Kidney (tissue), 14 donors: ENCODE measurements around the gene MACROD2. TPM values are rescaled to one million over a fixed set of nuclear protein-coding genes. Genes with fewer than 3 reads are reported as not detected.

ENCODE experiments used
- DNase-seq, 5 donors: peaks; one replicate each; pipeline ENCODE4 v3.0.0-alpha.2; 2013 to 2020
- FAIRE-seq: peaks from 2 replicates; lab custom pipeline; 2012; peaks lifted over from hg19 to GRCh38; lab: Jason Lieb, UNC
- H3K27ac ChIP-seq, 2 donors: one replicate each; pipeline ENCODE4 v1.7.0; 2013; ENCODE audit warnings: low read depth in 2 of 2, low read length in 2 of 2, inconsistent platforms in 1 of 2
- H3K27me3 ChIP-seq: one replicate; pipeline ENCODE4 v1.7.1; 2013; ENCODE audit warnings: low read length, inconsistent platforms; ENCODE audit not compliant: control insufficient read depth, insufficient read depth
- H3K36me3 ChIP-seq, 3 donors: one replicate each; pipeline versions ENCODE4 v1.7.0 to v1.7.1; 2013; ENCODE audit warnings: low read length in 3 of 3, control low read depth in 1 of 3, inconsistent platforms in 1 of 3; ENCODE audit not compliant: insufficient read depth in 3 of 3, control insufficient read depth in 2 of 3
- H3K4me1 ChIP-seq, 3 donors: one replicate each; pipeline versions ENCODE4 v1.7.0 to v1.7.1; 2013; ENCODE audit warnings: low read length in 3 of 3, inconsistent platforms in 1 of 3, low read depth in 1 of 3; ENCODE audit not compliant: control insufficient read depth in 2 of 3, insufficient read depth in 2 of 3
- H3K4me3 ChIP-seq, 3 donors: one replicate each; pipeline versions ENCODE4 v1.7.0 to v1.8.1; 2013; ENCODE audit warnings: low read length in 3 of 3, control low read depth in 1 of 3, inconsistent platforms in 1 of 3
- H3K9ac ChIP-seq, 3 donors: one replicate each; pipeline versions ENCODE4 v1.7.0 to v1.7.1; 2013; ENCODE audit warnings: low read length in 3 of 3, control low read depth in 1 of 3, inconsistent platforms in 1 of 3
- H3K9me3 ChIP-seq, 3 donors: one replicate each; pipeline versions ENCODE4 v1.7.0 to v1.7.1; 2013; ENCODE audit warnings: low read length in 3 of 3, control low read depth in 1 of 3, inconsistent platforms in 1 of 3; ENCODE audit not compliant: control insufficient read depth in 2 of 3, insufficient read depth in 1 of 3
- intact Hi-C: fragments of 100-400 bp; cut with DNase I; formaldehyde crosslinking; loops from one replicate; pipeline ENCODE4 v1.11.1; 2022
- polyA plus RNA-seq: library from polyadenylated mRNA; stranded (reverse); fragments of 350-450 nt; fragmentation: Illumina TruSeq; extraction: RNeasy Lipid Tissue Mini Kit (QIAGEN cat#74804); gene quantifications from one replicate; pipeline ENCODE4 v1.2.3, GENCODE V29; 2014; ENCODE audit warnings: low read depth, low replicate concordance; ENCODE audit not compliant: insufficient read depth
- total RNA-seq: library from RNA; stranded (reverse); fragmentation: NEBNext Ultra II Directional; extraction: Animal tissue kit (Norgen Biotek cat#: 25700); gene quantifications from one replicate; pipeline ENCODE4 v1.2.1, GENCODE V29; 2021
- TF ChIP-seq, protein P1 (sequence below): IDR thresholded peaks from 3 replicates; pipeline ENCODE4 v1.5.1; 2012; ENCODE audit warnings: mild to moderate bottlenecking, moderate library complexity, borderline replicate concordance; ENCODE audit not compliant: insufficient read depth; ENCODE audit errors: extremely low read depth
- donor health status: control.
- donor health status: control.
- donor health status: control.
- donor health status: control.
- donor health status: control.
- donor health status: DM: yes; HTN: yes; CAD: no.
- donor health status: Normal renal cell carcinoma (clear cell type).

MACROD2 gene
- total and polyA plus RNA-seq, 2 donors from 2014 or later: 3.0 to 10.0 TPM

DNA sequence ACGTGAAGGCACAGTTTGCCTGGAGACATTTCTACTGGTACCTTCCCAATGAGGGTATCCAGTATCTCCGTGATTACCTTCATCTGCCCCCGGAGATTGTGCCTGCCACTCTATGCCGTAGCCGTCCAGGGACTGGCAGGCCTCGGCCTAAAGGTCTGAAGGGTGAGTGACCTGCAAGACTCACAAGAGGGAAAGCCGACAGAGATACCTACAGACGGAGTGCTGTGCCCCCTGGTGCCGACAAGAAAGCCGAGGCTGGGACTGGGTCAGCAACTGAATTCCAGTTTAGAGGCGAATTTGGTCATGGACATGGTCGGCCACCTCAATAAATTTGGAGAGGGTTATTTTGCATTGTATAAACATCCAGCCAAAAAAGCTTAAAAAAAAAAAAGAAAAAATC, 762.4 kb downstream of the MACROD2 start:
- no peak overlapping the region for H3K27ac ChIP-seq
- no peak for DNase-seq
- H3K9me3 ChIP-seq: no peaks in the 10 kb centered on the region
- no peak overlapping the region for H3K9ac ChIP-seq
- intact Hi-C loops: no loop called here
- no peak overlapping the region for H3K4me3 ChIP-seq
- TF ChIP-seq, protein P1, sequence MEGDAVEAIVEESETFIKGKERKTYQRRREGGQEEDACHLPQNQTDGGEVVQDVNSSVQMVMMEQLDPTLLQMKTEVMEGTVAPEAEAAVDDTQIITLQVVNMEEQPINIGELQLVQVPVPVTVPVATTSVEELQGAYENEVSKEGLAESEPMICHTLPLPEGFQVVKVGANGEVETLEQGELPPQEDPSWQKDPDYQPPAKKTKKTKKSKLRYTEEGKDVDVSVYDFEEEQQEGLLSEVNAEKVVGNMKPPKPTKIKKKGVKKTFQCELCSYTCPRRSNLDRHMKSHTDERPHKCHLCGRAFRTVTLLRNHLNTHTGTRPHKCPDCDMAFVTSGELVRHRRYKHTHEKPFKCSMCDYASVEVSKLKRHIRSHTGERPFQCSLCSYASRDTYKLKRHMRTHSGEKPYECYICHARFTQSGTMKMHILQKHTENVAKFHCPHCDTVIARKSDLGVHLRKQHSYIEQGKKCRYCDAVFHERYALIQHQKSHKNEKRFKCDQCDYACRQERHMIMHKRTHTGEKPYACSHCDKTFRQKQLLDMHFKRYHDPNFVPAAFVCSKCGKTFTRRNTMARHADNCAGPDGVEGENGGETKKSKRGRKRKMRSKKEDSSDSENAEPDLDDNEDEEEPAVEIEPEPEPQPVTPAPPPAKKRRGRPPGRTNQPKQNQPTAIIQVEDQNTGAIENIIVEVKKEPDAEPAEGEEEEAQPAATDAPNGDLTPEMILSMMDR: no peak
- no peaks in the 10 kb centered on the region for H3K27me3 ChIP-seq
- FAIRE-seq: no peak
- no peaks in the 10 kb centered on the region for H3K4me1 ChIP-seq
- H3K36me3 ChIP-seq: no peaks in the 10 kb centered on the region

DNA sequence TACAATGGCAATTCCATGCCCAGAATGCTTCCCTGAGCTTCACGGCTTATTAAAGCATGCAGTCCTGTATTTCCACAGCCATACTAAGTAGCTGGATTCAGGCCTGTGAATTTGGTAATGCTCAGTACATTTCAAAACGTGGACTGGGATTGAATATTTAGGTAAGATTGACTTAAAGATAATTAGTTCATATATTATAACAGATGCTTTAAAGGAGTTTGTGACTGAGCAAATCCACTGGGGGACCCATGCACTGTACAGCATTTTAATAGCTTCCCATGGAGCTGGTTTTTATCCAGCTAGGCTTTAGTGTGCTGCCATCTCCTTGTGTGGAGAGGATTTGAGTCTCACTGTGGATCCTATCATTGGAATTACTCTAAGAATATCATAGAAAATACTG, 763.0 kb downstream of the MACROD2 start:
- FAIRE-seq (no peak), DNase-seq (no peak)
- Histone ChIP-seq H3K4me1 (no peaks in the 10 kb centered on the region), H3K4me3 (no peak overlapping the region), H3K9ac (no peak overlapping the region), H3K36me3 (no peaks in the 10 kb centered on the region), H3K27ac (no peak overlapping the region), H3K27me3 (no peaks in the 10 kb centered on the region), H3K9me3 (no peaks in the 10 kb centered on the region)
- intact Hi-C loops: no loop called here
- TF ChIP-seq, protein P1: no peak

DNA sequence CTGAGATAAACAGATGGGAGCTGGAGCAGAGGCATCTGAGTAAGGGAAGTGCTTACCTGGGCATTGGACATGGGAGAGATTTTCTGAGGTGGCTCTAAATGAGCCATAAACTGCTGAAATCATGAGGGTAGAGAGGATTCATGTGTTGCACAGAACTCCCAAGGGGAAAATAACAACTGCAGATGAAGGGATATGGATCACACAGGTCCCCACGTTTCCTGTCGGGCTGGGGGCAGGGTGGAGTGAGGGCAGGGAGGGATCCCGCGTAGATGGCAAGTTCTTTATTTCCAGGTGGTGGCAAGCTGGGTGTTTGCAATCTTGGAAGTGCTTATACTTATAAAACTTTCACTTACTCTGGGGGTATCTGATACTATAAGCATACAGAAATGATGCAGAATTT, 764.7 kb downstream of the MACROD2 start:
- no peaks in the 10 kb centered on the region for H3K36me3 ChIP-seq
- H3K27me3 ChIP-seq: no peaks in the 10 kb centered on the region
- H3K27ac ChIP-seq: no peak overlapping the region
- intact Hi-C loops: no loop called here
- H3K4me1 ChIP-seq: no peaks in the 10 kb centered on the region
- H3K9me3 ChIP-seq: no peaks in the 10 kb centered on the region
- TF ChIP-seq, protein P1: no peak
- DNase-seq (no peak), FAIRE-seq (no peak)
- no peak overlapping the region for H3K9ac ChIP-seq
- no peak overlapping the region for H3K4me3 ChIP-seq

DNA sequence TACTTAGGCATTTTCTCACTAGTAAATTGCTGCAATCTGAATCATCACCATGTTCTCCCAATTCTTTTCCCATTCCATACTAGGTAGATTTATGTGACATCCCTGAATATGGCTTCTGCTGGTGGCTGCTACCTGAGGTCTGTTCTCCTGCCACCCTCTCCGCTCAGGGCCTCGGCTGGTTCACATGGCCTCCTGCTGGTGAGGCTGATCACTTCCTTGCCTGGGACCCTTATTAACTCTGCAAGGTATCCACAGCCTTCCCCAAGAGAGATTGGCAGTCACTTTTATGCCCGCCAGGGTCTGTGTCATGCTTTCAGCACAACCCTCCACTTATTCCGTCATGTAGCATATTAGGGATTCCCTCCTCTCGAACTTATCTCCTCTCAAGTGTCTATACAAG, 766.6 kb downstream of the MACROD2 start:
- H3K27me3 ChIP-seq: no peaks in the 10 kb centered on the region
- FAIRE-seq (no peak), DNase-seq (no peak)
- H3K27ac ChIP-seq: no peak overlapping the region
- H3K9me3 ChIP-seq: no peaks in the 10 kb centered on the region
- no peaks in the 10 kb centered on the region for H3K4me1 ChIP-seq
- TF ChIP-seq, protein P1: no peak
- no peaks in the 10 kb centered on the region for H3K36me3 ChIP-seq
- H3K4me3 ChIP-seq: no peak overlapping the region
- intact Hi-C loops: no loop called here
- no peak overlapping the region for H3K9ac ChIP-seq
